IMR-90 (cell line): ENCODE data around the gene ADAMTS13. TPM values are rescaled to one million over a fixed set of nuclear protein-coding genes. Genes with fewer than 3 reads are reported as not detected.

ENCODE experiments used
- ATAC-seq: fragments of 200-7000 bp; cut with Tn5 transposase; 2 replicates; pipeline ENCODE4 v1.9.1; 2020; ENCODE audit warnings: low read depth, mild to moderate bottlenecking, moderate library complexity
- BruUV-seq: library from RNA; stranded (reverse); fragments of 400-500 nt; replicated peaks from 2 replicates; lab custom pipeline; 2021; lab: Mats Ljungman, UMichigan
- CTCF ChIA-PET: fragments of 300-600 bp; formaldehyde crosslinking; extraction: SDS; loops from one replicate; lab custom pipeline; 2021; ENCODE audit warnings: antibody characterized with exemption; lab: Yijun Ruan, JAX
- POLR2A ChIA-PET: fragments of 300-600 bp; sonication (Branson Sonifier 250); formaldehyde crosslinking; loops from one replicate; lab custom pipeline; 2022; ENCODE audit warnings: antibody characterized with exemption; ENCODE audit not compliant: unreplicated experiment; lab: Charles Lee
- DNase-seq: peaks from one replicate; pipeline ENCODE4 v3.0.0; 2013
- H2AFZ ChIP-seq: replicated peaks from 2 replicates; pipeline ENCODE3; 2013; ENCODE audit warnings: low read length, mild to moderate bottlenecking; ENCODE audit not compliant: poor library complexity
- H2AK5ac ChIP-seq: 2 replicates; pipeline ENCODE4 v1.6.1; 2013; ENCODE audit warnings: low read depth, low read length, inconsistent platforms
- H2AK9ac ChIP-seq: replicated peaks from 2 replicates; pipeline ENCODE3; 2013; ENCODE audit warnings: mild to moderate bottlenecking, low read depth, low read length, moderate library complexity; ENCODE audit not compliant: poor library complexity
- H2BK120ac ChIP-seq: 2 replicates; pipeline ENCODE4 v1.6.1; 2013; ENCODE audit warnings: low read depth, low read length, inconsistent platforms
- H2BK15ac ChIP-seq: 3 replicates; pipeline ENCODE4 v1.6.1; 2013; ENCODE audit warnings: low read depth, low read length, inconsistent platforms
- H2BK20ac ChIP-seq: 2 replicates; pipeline ENCODE4 v1.6.1; 2013; ENCODE audit warnings: low read depth, mild to moderate bottlenecking, inconsistent platforms, low read length, moderate library complexity
- H2BK5ac ChIP-seq: 2 replicates; pipeline ENCODE4 v1.6.1; 2013; ENCODE audit warnings: mild to moderate bottlenecking, low read depth, low read length, inconsistent platforms; ENCODE audit not compliant: poor library complexity, severe bottlenecking
- H3K14ac ChIP-seq: replicated peaks from 2 replicates; pipeline ENCODE4 v1.6.1; 2013; ENCODE audit warnings: low read depth, low read length, inconsistent platforms
- H3K18ac ChIP-seq: 2 replicates; pipeline ENCODE4 v1.6.1; 2013; ENCODE audit warnings: low read depth, low read length, control low read depth
- H3K23ac ChIP-seq: 2 replicates; pipeline ENCODE4 v1.6.1; 2013; ENCODE audit warnings: low read depth, low read length, inconsistent platforms
- H3K27ac ChIP-seq: 2 replicates; pipeline ENCODE4 v1.5.1; 2013; ENCODE audit warnings: mild to moderate bottlenecking, control low read depth, low read length; ENCODE audit not compliant: insufficient read depth
- H3K27me3 ChIP-seq: 2 replicates; pipeline ENCODE4 v1.6.1; 2013; ENCODE audit warnings: low read length; ENCODE audit not compliant: control insufficient read depth, insufficient read depth
- H3K36me3 ChIP-seq: 2 replicates; pipeline ENCODE4 v1.6.1; 2013; ENCODE audit warnings: low read length, mixed read lengths; ENCODE audit not compliant: control insufficient read depth, insufficient read depth
- H3K4ac ChIP-seq: 2 replicates; pipeline ENCODE4 v1.6.1; 2013; ENCODE audit warnings: low read depth, low read length, inconsistent platforms
- H3K4me1 ChIP-seq: 2 replicates; pipeline ENCODE4 v1.6.1; 2013; ENCODE audit warnings: low read length, mixed read lengths; ENCODE audit not compliant: control insufficient read depth, insufficient read depth
- H3K4me2 ChIP-seq: 2 replicates; pipeline ENCODE4 v1.6.1; 2013; ENCODE audit warnings: low read depth, mild to moderate bottlenecking, control low read depth, low read length, moderate library complexity
- H3K4me3 ChIP-seq: 2 replicates; pipeline ENCODE4 v1.5.1; 2013; ENCODE audit warnings: low read depth, mild to moderate bottlenecking, control low read depth, low read length, moderate library complexity; ENCODE audit not compliant: insufficient read depth
- H3K56ac ChIP-seq: 2 replicates; pipeline ENCODE4 v1.6.1; 2013; ENCODE audit warnings: low read length, inconsistent platforms; ENCODE audit not compliant: insufficient read depth; ENCODE audit errors: extremely low read depth
- H3K79me1 ChIP-seq, 2 experiments: 2 replicates each; pipeline ENCODE4 v1.6.1; 2013; ENCODE audit warnings: low read length in 2 of 2, inconsistent platforms in 1 of 2, low read depth in 1 of 2
- H3K9ac ChIP-seq: 2 replicates; pipeline ENCODE4 v1.6.1; 2013; ENCODE audit warnings: low read depth, low read length, control low read depth
- H3K9me1 ChIP-seq: 2 replicates; pipeline ENCODE4 v1.6.1; 2013; ENCODE audit warnings: low read length, inconsistent platforms; ENCODE audit not compliant: insufficient read depth
- H3K9me3 ChIP-seq: 2 replicates; pipeline ENCODE4 v1.6.1; 2013; ENCODE audit warnings: low read length; ENCODE audit not compliant: control insufficient read depth, insufficient read depth
- H4K20me1 ChIP-seq: 2 replicates; pipeline ENCODE4 v1.6.1; 2013; ENCODE audit warnings: low read length, inconsistent platforms; ENCODE audit not compliant: insufficient read depth
- H4K5ac ChIP-seq: 2 replicates; pipeline ENCODE4 v1.6.1; 2013; ENCODE audit warnings: mild to moderate bottlenecking, low read depth, low read length, control low read depth
- H4K8ac ChIP-seq, 2 experiments: 2 replicates each; pipeline ENCODE4 v1.6.1; 2013; ENCODE audit warnings: low read depth in 2 of 2, low read length in 2 of 2, control low read depth in 1 of 2, inconsistent platforms in 1 of 2
- H4K91ac ChIP-seq: 2 replicates; pipeline ENCODE4 v1.6.1; 2013; ENCODE audit warnings: low read depth, low read length, inconsistent platforms; ENCODE audit not compliant: insufficient read depth
- BHLHE40 ChIP-seq: fragments of 150-350 bp; IDR thresholded peaks from 2 replicates; pipeline ENCODE4 v1.6.1; 2016; ENCODE audit warnings: mild to moderate bottlenecking, low read depth, low read length
- CEBPB ChIP-seq: IDR thresholded peaks from 2 replicates; pipeline ENCODE4 v1.6.1; 2012; ENCODE audit warnings: low read depth, low read length, improper control_type of control experiment
- CHD1 ChIP-seq: IDR thresholded peaks from 2 replicates; pipeline ENCODE4 v1.6.1; 2012; ENCODE audit warnings: low read depth, low read length, improper control_type of control experiment
- FOS ChIP-seq: fragments of 150-350 bp; IDR thresholded peaks from 2 replicates; pipeline ENCODE4 v1.6.1; 2016; ENCODE audit warnings: low read depth, low read length
- MAFK ChIP-seq: IDR thresholded peaks from 2 replicates; pipeline ENCODE4 v1.6.1; 2012; ENCODE audit warnings: low read depth, low read length, improper control_type of control experiment
- MAZ ChIP-seq: IDR thresholded peaks from 2 replicates; pipeline ENCODE4 v1.6.1; 2012; ENCODE audit warnings: low read depth, mild to moderate bottlenecking, low read length, improper control_type of control experiment, moderate library complexity, borderline replicate concordance
- MXI1 ChIP-seq: IDR thresholded peaks from 2 replicates; pipeline ENCODE4 v1.6.1; 2012; ENCODE audit warnings: low read depth, mild to moderate bottlenecking, low read length, moderate library complexity, borderline replicate concordance
- NFE2L2 ChIP-seq: fragments of 150-350 bp; IDR thresholded peaks from 2 replicates; pipeline ENCODE4 v1.6.1; 2016; ENCODE audit warnings: low read depth, mild to moderate bottlenecking, low read length
- POLR2A ChIP-seq: IDR thresholded peaks from 2 replicates; pipeline ENCODE4 v1.6.1; 2012; ENCODE audit warnings: mild to moderate bottlenecking, low read depth, low read length
- RAD21 ChIP-seq: IDR thresholded peaks from 2 replicates; pipeline ENCODE4 v1.6.1; 2012; ENCODE audit warnings: low read length, improper control_type of control experiment
- RCOR1 ChIP-seq: IDR thresholded peaks from 2 replicates; pipeline ENCODE4 v1.6.1; 2012; ENCODE audit warnings: mild to moderate bottlenecking, low read length, improper control_type of control experiment; ENCODE audit not compliant: insufficient replicate concordance
- RFX5 ChIP-seq: IDR thresholded peaks from 2 replicates; pipeline ENCODE4 v1.8.0; 2012; ENCODE audit warnings: low read depth, mild to moderate bottlenecking, low read length, moderate library complexity
- SMC3 ChIP-seq: fragments of 150-350 bp; IDR thresholded peaks from 2 replicates; pipeline ENCODE4 v1.6.1; 2016; ENCODE audit warnings: low read depth, mild to moderate bottlenecking, antibody characterized with exemption, low read length, moderate library complexity
- WGBS, 2 experiments: methylation state at CpG; one replicate each; pipeline versions ENCODE4 v1.1.5 to v1.1.7; 2013; ENCODE audit warnings: missing lambda C conversion rate in 2 of 2; ENCODE audit not compliant: insufficient read length in 1 of 2; ENCODE audit errors: extremely low coverage in 2 of 2; 5-methylcytosine and 5-hydroxymethylcytosine counted together
- dilution Hi-C: fragments of 300-500 bp; cut with HindIII; formaldehyde crosslinking; loops from one replicate; pipeline ENCODE4 v1.14.3; 2018; ENCODE audit warnings: low sequenced_read_pairs; ENCODE audit not compliant: unreplicated experiment
- in situ Hi-C: fragments of 300-500 bp; cut with MboI; formaldehyde crosslinking; loops from 3 replicates; pipeline ENCODE4 v1.14.3; 2019; ENCODE audit warnings: low sequenced_read_pairs, inconsistent platforms, mixed read lengths
- intact Hi-C: fragments of 100-400 bp; cut with micrococcal nuclease; formaldehyde crosslinking; loops from 2 replicates; pipeline ENCODE4 v1.10.0; 2022
- polyA plus RNA-seq, 3 experiments: library from polyadenylated mRNA; depleted of rRNA; stranded (reverse); fragments of >200 nt; gene quantifications; 2 replicates each; pipeline ENCODE4 v1.2.3, GENCODE V29; 2012; ENCODE audit warnings: low replicate concordance in 1 of 3
- total RNA-seq: library from RNA; depleted of rRNA; stranded (reverse); fragments of >200 nt; gene quantifications from 2 replicates; pipeline ENCODE4 v1.2.3, GENCODE V29; 2012
- TF ChIP-seq, protein P1 (sequence below): conservative IDR thresholded peaks from 2 replicates; pipeline ENCODE4 v1.5.1; 2012; ENCODE audit warnings: mild to moderate bottlenecking, low read depth, low read length, improper control_type of control experiment
- TF ChIP-seq, protein P2 (sequence below): fragments of 150-350 bp; IDR thresholded peaks from 2 replicates; pipeline ENCODE4 v1.6.1; 2016; ENCODE audit warnings: low read depth, mild to moderate bottlenecking, low read length, moderate library complexity, borderline replicate concordance
- TF ChIP-seq, protein P3 (sequence below): fragments of 150-350 bp; IDR thresholded peaks from 2 replicates; pipeline ENCODE4 v1.6.1; 2017; ENCODE audit warnings: mild to moderate bottlenecking, antibody characterized with exemption, low read length, low read depth

ADAMTS13 gene
- total and polyA plus RNA-seq, 2 of the 4 experiments (the other 2 are of a cell fraction) = 0.18 to 2.8 TPM

DNA sequence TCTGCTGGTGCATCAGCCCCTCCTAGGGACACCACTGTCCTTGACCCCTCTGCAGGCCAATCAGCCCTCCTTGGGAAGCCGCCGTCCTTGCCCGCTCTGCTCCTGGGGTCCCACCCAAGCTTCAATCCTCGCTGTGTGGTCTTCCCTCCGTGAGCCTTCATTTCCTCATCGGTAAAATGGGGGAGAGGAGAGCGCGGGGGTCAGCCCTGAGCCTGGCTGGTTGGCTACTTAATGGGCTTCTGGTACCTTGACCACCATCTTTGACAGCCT lies 69.4 kb downstream of the ADAMTS13 start:
- H4K91ac ChIP-seq = no peak overlapping the region
- peaks cover 4% of the 10 kb centered on the region; the same call in 1 of the 2 replicates for H3K4me1 ChIP-seq
- no peak overlapping the region for H3K4ac ChIP-seq
- H3K27me3 ChIP-seq = peaks cover 37% of the 10 kb centered on the region; the same call in 1 of the 2 replicates
- no peak overlapping the region for H3K4me2 ChIP-seq
- H2BK20ac ChIP-seq = no peak overlapping the region
- H4K5ac ChIP-seq = no peak overlapping the region
- no peak overlapping the region for H3K18ac ChIP-seq
- no peak overlapping the region for H2BK15ac ChIP-seq
- no peak overlapping the region for H3K23ac ChIP-seq
- no peaks in the 10 kb centered on the region for H3K9me3 ChIP-seq
- peaks cover 5% of the 10 kb centered on the region; the same call in 1 of the 2 replicates for H3K9me1 ChIP-seq
- H3K9ac ChIP-seq = no peak overlapping the region
- 0 out of 2 replicates have a peak, but pooled peaks cover 5% of the 10 kb centered on the region for H4K20me1 ChIP-seq
- H3K14ac ChIP-seq = no peak overlapping the region
- ChIA-PET CTCF (no interaction called here), POLR2A (no interaction called here)
- no TSS peak for BruUV-seq
- ATAC-seq (no peak), DNase-seq (no peak)
- 69% methylated on average over 3 of the region's 8 CpGs; no CpG with 5 or more reads in 1 of the 2 experiments for WGBS, 2 experiments
- in situ Hi-C loops = loop anchor here (25.0 kb wide), 1 partner anchor 454 kb away; the partner anchor contains the start of gene GTF3C5
- TF ChIP-seq, protein P1, sequence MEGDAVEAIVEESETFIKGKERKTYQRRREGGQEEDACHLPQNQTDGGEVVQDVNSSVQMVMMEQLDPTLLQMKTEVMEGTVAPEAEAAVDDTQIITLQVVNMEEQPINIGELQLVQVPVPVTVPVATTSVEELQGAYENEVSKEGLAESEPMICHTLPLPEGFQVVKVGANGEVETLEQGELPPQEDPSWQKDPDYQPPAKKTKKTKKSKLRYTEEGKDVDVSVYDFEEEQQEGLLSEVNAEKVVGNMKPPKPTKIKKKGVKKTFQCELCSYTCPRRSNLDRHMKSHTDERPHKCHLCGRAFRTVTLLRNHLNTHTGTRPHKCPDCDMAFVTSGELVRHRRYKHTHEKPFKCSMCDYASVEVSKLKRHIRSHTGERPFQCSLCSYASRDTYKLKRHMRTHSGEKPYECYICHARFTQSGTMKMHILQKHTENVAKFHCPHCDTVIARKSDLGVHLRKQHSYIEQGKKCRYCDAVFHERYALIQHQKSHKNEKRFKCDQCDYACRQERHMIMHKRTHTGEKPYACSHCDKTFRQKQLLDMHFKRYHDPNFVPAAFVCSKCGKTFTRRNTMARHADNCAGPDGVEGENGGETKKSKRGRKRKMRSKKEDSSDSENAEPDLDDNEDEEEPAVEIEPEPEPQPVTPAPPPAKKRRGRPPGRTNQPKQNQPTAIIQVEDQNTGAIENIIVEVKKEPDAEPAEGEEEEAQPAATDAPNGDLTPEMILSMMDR = no peak
- no peak for TF ChIP-seq SMC3
- TF ChIP-seq CEBPB = no peak
- TF ChIP-seq FOS = no peak
- no peak for TF ChIP-seq RAD21
- no peak for TF ChIP-seq POLR2A
- TF ChIP-seq, protein P2, sequence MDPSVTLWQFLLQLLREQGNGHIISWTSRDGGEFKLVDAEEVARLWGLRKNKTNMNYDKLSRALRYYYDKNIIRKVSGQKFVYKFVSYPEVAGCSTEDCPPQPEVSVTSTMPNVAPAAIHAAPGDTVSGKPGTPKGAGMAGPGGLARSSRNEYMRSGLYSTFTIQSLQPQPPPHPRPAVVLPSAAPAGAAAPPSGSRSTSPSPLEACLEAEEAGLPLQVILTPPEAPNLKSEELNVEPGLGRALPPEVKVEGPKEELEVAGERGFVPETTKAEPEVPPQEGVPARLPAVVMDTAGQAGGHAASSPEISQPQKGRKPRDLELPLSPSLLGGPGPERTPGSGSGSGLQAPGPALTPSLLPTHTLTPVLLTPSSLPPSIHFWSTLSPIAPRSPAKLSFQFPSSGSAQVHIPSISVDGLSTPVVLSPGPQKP = no peak
- TF ChIP-seq MAFK = no peak
- no peak for TF ChIP-seq MAZ
- TF ChIP-seq, protein P3, sequence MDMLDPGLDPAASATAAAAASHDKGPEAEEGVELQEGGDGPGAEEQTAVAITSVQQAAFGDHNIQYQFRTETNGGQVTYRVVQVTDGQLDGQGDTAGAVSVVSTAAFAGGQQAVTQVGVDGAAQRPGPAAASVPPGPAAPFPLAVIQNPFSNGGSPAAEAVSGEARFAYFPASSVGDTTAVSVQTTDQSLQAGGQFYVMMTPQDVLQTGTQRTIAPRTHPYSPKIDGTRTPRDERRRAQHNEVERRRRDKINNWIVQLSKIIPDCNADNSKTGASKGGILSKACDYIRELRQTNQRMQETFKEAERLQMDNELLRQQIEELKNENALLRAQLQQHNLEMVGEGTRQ = no peak
- no peak for TF ChIP-seq RCOR1
- no peak for TF ChIP-seq CHD1
- TF ChIP-seq MXI1 = no peak
- no peak for TF ChIP-seq NFE2L2
- TF ChIP-seq BHLHE40 = no peak
- TF ChIP-seq RFX5 = no peak
- no peak overlapping the region for H3K27ac ChIP-seq
- H3K79me1 ChIP-seq = no peaks in the 10 kb centered on the region
- dilution Hi-C loops = no loop called here
- H4K8ac ChIP-seq = no peak overlapping the region
- no peak overlapping the region for H2AK5ac ChIP-seq
- H3K36me3 ChIP-seq = no peaks in the 10 kb centered on the region
- no peak overlapping the region for H2AFZ ChIP-seq
- H3K4me3 ChIP-seq = no peak overlapping the region
- intact Hi-C loops = no loop called here
- H2BK120ac ChIP-seq = no peak overlapping the region
- H2BK5ac ChIP-seq = no peak overlapping the region
- no peak overlapping the region for H3K56ac ChIP-seq
- no peak overlapping the region for H2AK9ac ChIP-seq
